ENCODE measurements around the gene ANKRD53.
"Not testable (repeated sequence)": the region's sequence is repeated elsewhere in the genome, so short reads cannot be mapped to it uniquely, and the experiment has no call there.

The ANKRD53 gene

DNA sequence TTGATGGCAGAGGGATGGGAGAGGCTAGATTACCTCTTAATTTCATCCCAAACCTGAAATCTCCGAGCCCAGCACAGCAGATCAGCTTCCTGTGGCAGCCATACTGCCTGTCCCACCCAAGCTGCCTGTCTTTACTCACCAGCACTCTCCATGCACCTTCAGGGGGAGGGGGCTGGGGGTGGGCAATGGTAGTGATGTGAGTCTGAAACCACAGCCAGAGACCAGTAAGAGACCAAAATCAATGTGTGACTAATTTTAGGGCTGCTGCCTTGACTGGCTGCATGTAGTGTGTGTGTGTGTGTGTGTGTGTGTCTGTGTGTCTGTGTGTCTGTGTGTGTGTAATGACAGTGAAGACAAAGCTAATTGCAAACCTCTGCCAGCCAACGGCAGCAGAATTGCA lies 27.9 kb downstream of the ANKRD53 start:
- no peak for DNase-seq

DNA sequence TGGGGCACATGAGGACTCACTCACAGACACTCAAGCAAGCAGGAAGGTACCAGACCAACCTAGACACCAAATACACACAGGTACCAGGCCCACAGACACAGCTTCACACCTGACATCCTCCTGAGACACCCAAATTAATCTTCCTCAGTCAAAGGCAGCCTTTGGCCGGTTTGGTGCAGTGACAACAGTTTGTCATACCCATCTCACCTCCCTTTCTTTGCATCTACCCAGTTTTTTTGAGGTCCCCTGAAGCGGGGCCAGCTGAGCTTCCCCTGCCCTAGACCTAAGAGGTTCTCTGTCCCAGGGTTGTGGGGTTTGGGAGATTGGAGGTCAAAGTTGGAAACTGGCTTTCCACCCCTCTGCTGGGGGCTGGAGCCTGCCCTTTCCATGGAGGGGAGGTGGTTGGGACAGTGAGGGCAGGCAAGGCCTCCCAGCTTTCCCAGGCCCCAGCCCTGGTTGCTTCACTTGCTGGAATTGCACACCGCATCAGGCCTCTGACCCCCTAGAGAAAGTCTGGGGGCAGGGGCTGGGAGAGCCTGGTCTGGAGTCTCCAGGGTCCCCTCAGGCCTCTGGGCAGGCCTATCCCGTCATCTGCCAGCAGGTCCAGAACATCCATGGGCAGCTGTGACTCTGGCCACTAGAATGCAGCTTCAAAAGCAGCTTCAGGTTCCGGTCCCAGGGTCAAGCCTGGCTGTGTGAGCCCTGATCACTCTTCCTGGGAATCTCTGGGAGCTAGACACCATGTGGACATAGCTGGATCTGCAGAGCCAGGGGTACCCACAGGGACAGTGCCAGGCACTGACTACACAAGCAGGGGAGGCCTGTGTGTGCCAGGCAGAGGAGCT lies 28.7 kb downstream of the ANKRD53 start:
- DNase-seq, result no peak

DNA sequence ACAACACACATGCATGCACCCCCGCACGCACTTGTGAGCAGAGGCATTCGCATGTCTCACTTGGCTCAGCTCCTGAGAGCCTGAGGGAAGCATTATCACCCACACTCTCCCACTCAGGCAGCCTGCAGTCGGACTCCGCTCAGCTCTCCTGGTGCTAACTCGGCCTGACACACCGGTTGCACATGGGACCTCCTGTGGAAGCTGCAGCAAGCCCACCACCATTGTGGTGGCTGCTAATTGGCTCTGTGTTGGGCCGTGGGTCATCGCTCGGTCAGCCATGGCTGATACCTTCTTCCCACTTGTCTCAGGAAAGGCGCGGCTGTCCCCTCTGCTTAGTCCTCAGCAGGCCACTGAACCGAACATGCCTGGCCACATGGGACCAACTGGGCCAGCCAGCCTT lies 29.9 kb downstream of the ANKRD53 start:
- DNase-seq, result no peak

- DNase-seq, result not testable (repeated sequence)
Observed at GRCh38 chr2:71011786-71012185, 33.4 kb downstream of the ANKRD53 start.

- no peak for DNase-seq
Observed at GRCh38 chr2:71018625-71019024, 40.2 kb downstream of the ANKRD53 start.

DNA sequence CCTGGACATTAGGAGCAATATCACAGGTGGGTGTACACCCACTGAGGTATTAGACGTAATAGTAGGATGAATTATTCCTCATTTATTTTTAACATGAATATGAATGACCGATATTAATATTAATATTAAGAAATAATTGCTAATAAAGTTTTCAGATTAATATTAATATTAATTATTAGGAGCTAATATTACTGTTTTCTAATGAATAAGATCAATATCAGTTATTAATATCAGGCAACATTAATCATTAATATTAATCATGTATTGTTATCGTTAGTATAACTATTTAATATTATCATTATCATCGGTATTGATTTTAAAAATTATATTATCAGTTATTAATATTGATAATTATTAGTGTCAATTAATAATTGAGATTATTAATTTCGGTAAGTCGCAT lies 41.6 kb downstream of the ANKRD53 start:
- DNase-seq, result not testable (repeated sequence)

DNA sequence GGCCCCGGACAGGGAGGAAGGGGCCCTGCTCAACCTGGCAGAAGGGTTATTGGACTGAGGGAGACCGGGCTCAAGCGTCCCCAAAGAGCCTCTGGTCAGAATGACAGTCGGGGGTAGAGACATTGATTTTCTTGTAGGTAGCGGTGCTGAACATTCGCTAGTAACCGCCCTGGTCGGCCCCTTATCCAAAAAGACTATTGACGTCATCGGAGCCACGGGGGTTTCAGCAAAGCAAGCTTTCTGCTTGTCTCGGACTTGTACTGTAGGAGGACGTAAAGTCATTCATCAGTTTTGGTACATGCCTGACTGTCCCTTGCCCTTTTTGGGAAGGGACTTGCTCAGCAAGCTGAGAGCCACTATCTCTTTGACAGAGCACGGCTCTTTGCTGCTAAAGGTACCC lies 43.0 kb downstream of the ANKRD53 start:
- DNase-seq, result not testable (repeated sequence)

- not testable (repeated sequence) for DNase-seq
Observed at GRCh38 chr2:71023553-71024243, 45.3 kb downstream of the ANKRD53 start.

Measured in nucleus accumbens (tissue), 56 donors.